ENCODE results near the gene ASTN2. TPM values are rescaled to one million over a fixed set of nuclear protein-coding genes. Genes with fewer than 3 reads are reported as not detected.

Gene ASTN2
- total and polyA plus RNA-seq, 2 donors (not counting 3 experiments of a cell fraction or from before 2014, with no cell fraction given) = 1.0 to 1.9 TPM

GRCh38 chr9:116662646-116663310 is 752.1 kb downstream of the ASTN2 start:
- CTCF ChIA-PET = interaction anchor here (1.7 kb wide), 1 partner anchor 1070 kb away, joined by 17 read pairs; no protein-coding TSS in a partner anchor
- no peak overlapping the region for H3K4me2 ChIP-seq (ENCODE audit: insufficient read depth, low read length)
- H3K27me3 ChIP-seq (ENCODE audit: control insufficient read depth in 2 of 2, insufficient read depth in 2 of 2, low read length in 2 of 2) = no peaks in the 10 kb centered on the region
- no peaks in the 10 kb centered on the region for H4K20me1 ChIP-seq (replicated peaks; ENCODE audit: control insufficient read depth, extremely low read depth, insufficient read depth, low read length)
- no peaks in the 10 kb centered on the region for H3K4me1 ChIP-seq (ENCODE audit: control insufficient read depth, extremely low read depth, insufficient read depth, low read length)
- BruUV-seq (replicated peaks) = no TSS peak
- POLR2A ChIA-PET = no interaction called here
- H3K9me3 ChIP-seq (replicated peaks; ENCODE audit: control insufficient read depth, insufficient read depth, low read length) = no peaks in the 10 kb centered on the region
- H3K27ac ChIP-seq (ENCODE audit: insufficient read depth, low read depth, low read length) = no peak overlapping the region
- no peak overlapping the region for H3K9ac ChIP-seq (replicated peaks; ENCODE audit: extremely low read depth, insufficient read depth, low read length)
- no peak for DNase-seq (ENCODE audit: low read depth, low spot score)
- no peak overlapping the region for H2AFZ ChIP-seq (ENCODE audit: low read depth, low read length)
- dilution Hi-C loops (cut with MboI; ENCODE audit: extremely low pct_ligation_motif_present, low sequenced_read_pairs) = no loop called here
- H3K36me3 ChIP-seq (ENCODE audit: control insufficient read depth in 2 of 2, extremely low read depth in 1 of 2, insufficient read depth in 2 of 2, low read length in 2 of 2) = no peaks in the 10 kb centered on the region
- no peaks in the 10 kb centered on the region for H3K79me2 ChIP-seq (ENCODE audit: control insufficient read depth, insufficient read depth, low read length)
- FAIRE-seq = no peak
- TF ChIP-seq CTCF (IDR thresholded peaks at IDR 0.05; ENCODE audit: extremely low read depth in 1 of 2, insufficient read depth in 1 of 2, low read depth in 1 of 2, low read length in 2 of 2) (no peak), JUN (IDR thresholded peaks at IDR 0.05; ENCODE audit: borderline replicate concordance, insufficient read depth, insufficient read length, low read depth) (no peak), EZH2 (IDR thresholded peaks at IDR 0.05; ENCODE audit: borderline replicate concordance, low read depth, low read length, severe bottlenecking) (no peak), GATA2 (IDR thresholded peaks at IDR 0.05; ENCODE audit: insufficient read depth, insufficient read length, low read depth, low read length) (no peak), FOS (IDR thresholded peaks at IDR 0.05; ENCODE audit: borderline replicate concordance, insufficient read depth, low read length) (no peak)
- H3K4me3 ChIP-seq (replicated peaks in 1 of 3; ENCODE audit: insufficient read depth in 1 of 3, low read depth in 1 of 3, low read length in 3 of 3) = no peak overlapping the region
- intact Hi-C loops (cut with micrococcal nuclease) = loop anchor here (5.0 kb wide), 1 partner anchor 780 kb away; no protein-coding TSS in a partner anchor
- no peaks in the 10 kb centered on the region for H3K9me1 ChIP-seq (replicated peaks; ENCODE audit: control insufficient read depth, extremely low read depth, insufficient read depth, low read length)

Measured in endothelial cell of umbilical vein (primary cell).